ENCODE data around the gene RGS16.

The RGS16 gene

GRCh38 chr1:182608845-182609610 is 4.8 kb upstream of the RGS16 start:
- DNase-seq (ENCODE audit: low read depth), result no peak

GRCh38 chr1:182608236-182608635 is 4.0 kb upstream of the RGS16 start:
- no peak for DNase-seq (ENCODE audit: low read depth)

- DNase-seq (ENCODE audit: low read depth), result no peak
These were observed 3.4 kb upstream of the RGS16 start for GRCh38 chr1:182607566-182607965.

- DNase-seq (ENCODE audit: low read depth), result no peak
These were observed 479 bp downstream of the RGS16 start for GRCh38 chr1:182603646-182604174.

- no peak for DNase-seq (ENCODE audit: low read depth)
These were observed 1.1 kb downstream of the RGS16 start for GRCh38 chr1:182602935-182603645.

- DNase-seq (ENCODE audit: low read depth), result no peak
These were observed 2.3 kb downstream of the RGS16 start for GRCh38 chr1:182601913-182602312.

- no peak for DNase-seq (ENCODE audit: low read depth)
These were observed 2.8 kb downstream of the RGS16 start for GRCh38 chr1:182601416-182601786.

GRCh38 chr1:182600745-182601415 is 3.3 kb downstream of the RGS16 start:
- DNase-seq (ENCODE audit: low read depth), result no peak

- DNase-seq (ENCODE audit: low read depth), result no peak
These were observed 4.0 kb downstream of the RGS16 start for GRCh38 chr1:182600036-182600713.

- DNase-seq (ENCODE audit: low read depth), result no peak
These were observed 4.8 kb downstream of the RGS16 start for GRCh38 chr1:182599339-182599738.

GRCh38 chr1:182598296-182598695 is 5.9 kb downstream of the RGS16 start:
- DNase-seq (ENCODE audit: low read depth), result no peak

GRCh38 chr1:182596934-182597333 is 7.3 kb downstream of the RGS16 start:
- no peak for DNase-seq (ENCODE audit: low read depth)

GRCh38 chr1:182595641-182596240 is 8.4 kb downstream of the RGS16 start:
- DNase-seq (ENCODE audit: low read depth), result no peak

GRCh38 chr1:182589931-182590330 is 14.3 kb downstream of the RGS16 start:
- no peak for DNase-seq (ENCODE audit: low read depth)

GRCh38 chr1:182589520-182589919 is 14.7 kb downstream of the RGS16 start:
- no peak for DNase-seq (ENCODE audit: low read depth)

- no peak for DNase-seq (ENCODE audit: low read depth)
These were observed 15.4 kb downstream of the RGS16 start, which contains the start of gene RNASEL for GRCh38 chr1:182588500-182589396. Gene RNASEL (minus strand): TSS chr1:182589256. CDS start chr1:182586806, 2,450 bp downstream.

- no peak for DNase-seq (ENCODE audit: low read depth)
These were observed 16.3 kb downstream of the RGS16 start for GRCh38 chr1:182587666-182588499.

- no peak for DNase-seq (ENCODE audit: low read depth)
These were observed 17.1 kb downstream of the RGS16 start for GRCh38 chr1:182587093-182587492.

- no peak for DNase-seq (ENCODE audit: low read depth)
These were observed 17.8 kb downstream of the RGS16 start for GRCh38 chr1:182586380-182586779.

- DNase-seq (ENCODE audit: low read depth), result no peak
These were observed 19.4 kb downstream of the RGS16 start for GRCh38 chr1:182584746-182585145.
